ENCODE data around the gene POLR2A. TPM values are rescaled to one million over a fixed set of nuclear protein-coding genes. Genes with fewer than 3 reads are reported as not detected.

POLR2A gene
- total RNA-seq, 2 experiments from 2014 or later, result 491 to 501 TPM

GRCh38 chr17:7437950-7438614 lies 46.1 kb upstream of the POLR2A start:
- ATAC-seq (ENCODE audit: poor library complexity) (no peak), DNase-seq (peak in 13 of 14 experiments; percentile 23 to 83 (median 59))
- no peak for TF ChIP-seq CTCF (IDR thresholded peaks at IDR 0.05)
- intact Hi-C loops (cut with DNase I, micrococcal nuclease), result loop anchor here (1.0 to 10.0 kb wide), 11 partner anchors 41 to 391 kb away; partner anchors contain the start of genes CTDNEP1 (in 1 of the 2), EIF5A (in 1 of the 2), ELP5 (in 1 of the 2) and KCTD11 (in 1 of the 2)
- Mint-ChIP-seq H3K36me3 (ENCODE audit: low read depth) (peaks cover 4% of the 10 kb centered on the region), H3K4me3 (peak overlapping the region; percentile 85), H3K9me3 (no peaks in the 10 kb centered on the region), H3K27me3 (peaks cover 44% of the 10 kb centered on the region), H3K4me1 (ENCODE audit: low read depth) (peaks cover 48% of the 10 kb centered on the region), H3K27ac (peak overlapping the region; percentile 43)
- H3K36me3 ChIP-seq (ENCODE audit: insufficient read depth, low read length), result no peaks in the 10 kb centered on the region
- ChIA-PET POLR2A (interaction anchor here (0.6 to 9.0 kb wide), 7 partner anchors 17 to 249 kb away, joined by 3 to 156 read pairs (median 4); partner anchors contain the start of genes GABARAP, POLR2A, SLC35G6 and TP53), CTCF (interaction anchor here (1.7 to 4.8 kb wide), 8 partner anchors 17 to 123 kb away, joined by 3 to 61 read pairs (median 36); partner anchors contain the start of genes POLR2A, SENP3, TMEM95 and ZBTB4)
- H3K9me3 ChIP-seq (ENCODE audit: control insufficient read depth in 1 of 2, insufficient read depth in 1 of 2, low read length in 2 of 2), result peaks cover 0 to 12% of the 10 kb centered on the region in 2 experiments
- H3K4me3 ChIP-seq (ENCODE audit: low read length), result peak overlapping the region; percentile 39
- peaks cover 60% of the 10 kb centered on the region for H3K4me1 ChIP-seq (ENCODE audit: insufficient read depth, low read length)
- H3K27me3 ChIP-seq (ENCODE audit: control insufficient read depth in 1 of 2, insufficient read depth in 2 of 2, low read length in 2 of 2), result peaks cover 38 to 47% of the 10 kb centered on the region in 2 experiments
- H3K27ac ChIP-seq (ENCODE audit: low read depth in 1 of 2, low read length in 2 of 2), result no peak overlapping the region

GRCh38 chr17:7438656-7439460 lies 45.3 kb upstream of the POLR2A start:
- CTCF ChIA-PET, result interaction anchor here (1.9 to 4.8 kb wide), 4 partner anchors 40 to 122 kb away, joined by 5 to 61 read pairs (median 36); partner anchors contain the start of genes POLR2A, SENP3 and ZBTB4
- H3K9me3 ChIP-seq (ENCODE audit: control insufficient read depth in 1 of 2, insufficient read depth in 1 of 2, low read length in 2 of 2), result peaks cover 0 to 12% of the 10 kb centered on the region in 2 experiments
- Mint-ChIP-seq H3K9me3 (no peaks in the 10 kb centered on the region), H3K4me3 (peak overlapping the region; percentile 85), H3K36me3 (ENCODE audit: low read depth) (peaks cover 4% of the 10 kb centered on the region), H3K27me3 (peaks cover 52% of the 10 kb centered on the region), H3K4me1 (ENCODE audit: low read depth) (peaks cover 48% of the 10 kb centered on the region), H3K27ac (peak overlapping the region; percentile 43)
- TF ChIP-seq CTCF (IDR thresholded peaks at IDR 0.05), result no peak
- H3K36me3 ChIP-seq (ENCODE audit: insufficient read depth, low read length), result no peaks in the 10 kb centered on the region
- peaks cover 46 to 55% of the 10 kb centered on the region in 2 experiments for H3K27me3 ChIP-seq (ENCODE audit: control insufficient read depth in 1 of 2, insufficient read depth in 2 of 2, low read length in 2 of 2)
- intact Hi-C loops (cut with DNase I, micrococcal nuclease), result loop anchor here (1.0 to 10.0 kb wide), 7 partner anchors 15 to 392 kb away; partner anchors contain the start of genes CTDNEP1 (in 1 of the 2), EIF5A (in 1 of the 2), ELP5 (in 1 of the 2) and KCTD11 (in 1 of the 2)
- DNase-seq, result no peak
- no peak overlapping the region for H3K27ac ChIP-seq (ENCODE audit: low read depth in 1 of 2, low read length in 2 of 2)
- peak overlapping the region; percentile 39 for H3K4me3 ChIP-seq (ENCODE audit: low read length)
- no peak for ATAC-seq (ENCODE audit: poor library complexity)
- peaks cover 60% of the 10 kb centered on the region for H3K4me1 ChIP-seq (ENCODE audit: insufficient read depth, low read length)
- POLR2A ChIA-PET, result interaction anchor here (0.6 to 9.0 kb wide), 6 partner anchors 16 to 248 kb away, joined by 3 to 156 read pairs (median 4); partner anchors contain the start of genes GABARAP, POLR2A, SLC35G6 and TP53

Data from CD4-positive, alpha-beta T cell (primary cell).